NCI-H2171 treated with DMSO at 0.1 percent for 48 hours (cell line): Measurements from ENCODE around the gene SERPINA1.
"Not testable (repeated sequence)": the region's sequence is repeated elsewhere in the genome, so short reads cannot be mapped to it uniquely, and the experiment has no call there.

Source experiments
- DNase-seq: peaks from one replicate; lab custom pipeline; 2025; lab: John Stamatoyannopoulos, UW

Gene SERPINA1

DNA sequence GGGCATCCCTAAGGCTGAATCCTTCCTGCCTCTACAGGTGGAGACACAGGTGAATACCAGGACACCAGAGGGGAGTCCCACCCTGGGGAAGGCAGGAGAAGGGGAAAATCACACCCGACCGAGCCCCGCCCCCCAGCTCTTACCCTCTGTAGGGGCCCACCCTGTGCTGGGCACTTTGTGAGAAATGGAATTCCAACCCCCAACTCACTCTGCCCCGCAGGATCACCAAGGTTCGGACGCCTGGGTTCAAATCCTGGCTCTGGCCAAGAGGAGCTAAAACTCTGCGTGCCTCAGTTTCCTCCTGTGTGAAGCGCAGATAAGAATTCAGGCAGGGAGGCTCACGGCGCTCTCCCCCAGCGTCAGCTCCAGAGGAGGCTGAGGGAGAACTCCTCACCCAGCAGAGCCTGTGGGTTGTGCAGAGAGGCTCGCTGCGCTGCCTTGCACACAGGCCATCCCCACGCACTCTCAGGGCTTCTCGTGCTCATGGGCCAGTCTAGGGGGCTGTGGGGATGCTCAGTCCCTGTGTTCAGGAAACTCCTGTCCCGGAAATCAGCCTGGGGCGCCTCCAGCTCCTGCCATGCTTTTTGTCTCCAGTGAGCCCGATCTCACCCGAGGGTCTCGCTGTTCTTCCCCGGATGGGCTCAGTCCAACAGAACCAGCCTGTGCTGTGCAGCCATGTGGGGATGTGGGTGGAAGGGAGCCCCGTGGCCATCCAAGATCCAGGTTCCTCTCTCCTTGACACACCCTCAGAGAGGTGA lies 18.5 kb downstream of the SERPINA1 start:
- not testable (repeated sequence) for DNase-seq

DNA sequence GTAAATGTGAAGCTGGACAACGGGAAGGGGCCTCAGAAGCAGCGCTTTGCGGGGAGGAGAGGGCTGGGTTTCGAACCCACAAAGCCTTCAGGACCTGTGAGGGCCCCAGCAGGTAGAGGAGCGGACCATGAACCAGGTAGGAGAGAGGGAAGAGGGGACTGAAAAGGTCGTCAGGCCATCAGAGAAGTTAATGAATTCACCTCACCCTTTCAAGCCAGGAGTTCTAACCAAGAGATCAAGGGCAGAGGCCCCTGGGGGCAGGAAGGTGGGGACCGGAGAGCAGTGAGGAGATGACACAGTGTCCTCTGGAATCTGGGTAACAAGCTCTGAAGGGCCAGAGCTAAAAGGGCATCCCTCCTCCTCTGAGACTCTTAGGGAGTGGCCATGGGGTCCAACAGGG lies 19.4 kb downstream of the SERPINA1 start:
- no peak for DNase-seq

DNA sequence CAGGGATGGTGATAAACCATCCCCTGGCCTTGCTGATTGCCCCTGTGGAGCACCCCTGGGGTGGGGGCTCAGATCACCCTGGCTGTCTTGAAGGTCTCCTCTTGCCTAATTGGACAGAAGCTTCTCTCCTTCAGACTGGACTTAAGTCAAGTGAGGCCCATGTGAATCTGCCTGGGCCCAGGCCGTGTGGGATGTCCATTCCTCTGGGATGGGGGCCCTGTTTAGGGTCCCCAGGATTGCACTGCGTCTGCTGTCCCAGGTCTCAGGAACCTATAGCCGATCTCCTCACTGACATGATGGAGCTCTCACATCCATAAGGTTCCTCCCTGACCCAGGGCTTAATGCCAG lies 20.2 kb downstream of the SERPINA1 start:
- no peak for DNase-seq

DNA sequence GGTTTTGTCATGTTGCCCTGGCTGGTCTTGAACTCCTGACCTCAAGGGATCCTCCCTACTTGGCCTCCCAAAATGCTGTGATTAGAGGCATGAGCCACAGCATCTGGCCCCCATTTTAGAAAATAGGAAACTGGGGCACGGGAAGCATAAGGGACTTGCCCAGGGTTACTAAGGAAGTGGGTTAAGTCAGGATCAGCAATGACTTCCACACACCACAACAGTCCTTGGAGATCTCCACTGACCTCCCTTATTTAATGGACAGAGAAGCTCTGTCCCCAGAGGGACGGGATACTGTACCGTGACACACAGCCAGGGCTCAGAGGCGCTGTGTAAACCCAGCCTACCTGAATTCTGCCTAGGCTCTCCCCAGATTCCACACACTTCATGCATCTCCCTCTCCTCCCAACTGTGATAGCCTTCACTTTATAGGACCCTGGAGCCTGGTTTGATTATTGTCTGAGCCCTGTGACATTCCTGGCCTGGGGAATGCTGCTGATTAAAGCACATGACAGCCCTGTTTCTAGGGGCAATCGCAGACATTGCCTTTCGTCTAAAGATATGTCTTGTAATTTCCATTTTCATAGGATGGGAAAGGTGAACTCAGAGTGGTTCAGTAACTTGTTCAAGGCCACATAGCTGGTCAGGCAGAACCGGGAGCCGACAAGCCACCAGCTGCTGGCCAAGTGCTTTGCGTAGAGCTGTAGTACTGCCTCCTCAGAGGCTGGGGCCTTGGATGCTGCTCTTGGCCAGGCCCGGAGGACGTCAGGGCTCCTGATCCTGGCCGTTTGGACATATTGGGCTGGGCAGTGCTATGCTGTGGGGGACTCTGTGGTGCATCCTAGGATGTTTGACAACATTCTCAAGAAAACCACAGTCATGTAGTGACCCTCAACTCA lies 20.8 kb downstream of the SERPINA1 start:
- no peak for DNase-seq

DNA sequence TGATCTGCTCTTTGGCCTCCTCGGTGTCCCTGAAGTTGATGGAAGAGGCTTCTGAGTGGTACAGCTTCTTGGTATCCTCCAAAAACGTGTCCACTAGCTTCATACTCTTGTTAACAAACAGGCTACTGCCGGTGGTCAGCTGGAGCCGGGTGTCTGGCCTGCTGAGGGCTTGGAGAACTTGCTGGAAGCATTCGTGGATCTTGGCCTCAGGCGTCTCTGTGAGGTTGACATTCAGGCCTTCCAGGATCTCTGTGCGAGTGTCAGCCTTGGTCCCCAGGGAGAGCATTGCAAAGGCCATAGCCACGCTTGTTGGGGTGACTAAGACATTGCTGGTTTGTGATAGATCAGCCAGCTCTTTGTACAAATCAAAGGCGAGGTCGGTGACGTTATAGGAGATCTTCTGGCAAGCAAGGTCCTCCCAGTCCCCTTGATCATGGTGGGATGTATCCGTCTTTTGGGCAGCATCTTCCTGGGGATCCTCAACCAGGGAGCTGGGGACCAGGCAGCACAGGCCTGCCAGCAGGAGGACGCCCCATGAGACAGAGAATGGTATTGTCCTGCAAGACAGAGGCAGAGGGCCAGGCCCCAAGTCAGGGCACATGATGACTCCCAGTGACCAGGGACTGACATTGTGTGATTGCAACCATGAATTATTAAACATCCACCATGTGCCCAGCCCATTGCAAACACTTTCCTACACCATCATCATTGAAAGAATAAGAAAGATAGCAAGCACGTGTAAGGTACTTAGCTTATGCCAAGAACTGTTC lies 22.1 kb downstream of the SERPINA1 start, which contains the start of gene SERPINA2:
SERPINA2 (minus strand) TSS at position 553 of the 770 bp plus-strand sequence.
- DNase-seq, result no peak

DNA sequence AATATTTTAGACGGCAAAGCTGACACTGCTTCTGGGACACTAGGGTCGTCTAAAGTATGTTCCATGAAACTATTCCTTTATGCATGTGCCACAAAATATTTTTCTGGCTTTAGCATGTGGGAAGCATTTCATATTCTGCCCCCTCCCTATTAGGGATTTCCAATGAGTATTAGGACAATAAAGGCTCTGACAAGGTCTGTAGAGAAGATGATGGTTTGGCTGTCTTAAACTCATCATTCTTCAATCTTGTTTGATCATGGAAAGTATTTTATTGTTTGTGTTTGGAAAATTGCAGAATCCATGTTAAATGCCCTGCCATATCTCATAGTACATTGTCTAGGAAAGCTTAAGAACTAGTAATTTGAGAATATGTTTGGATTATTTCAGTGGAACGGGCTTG lies 22.8 kb downstream of the SERPINA1 start:
- DNase-seq, result no peak

DNA sequence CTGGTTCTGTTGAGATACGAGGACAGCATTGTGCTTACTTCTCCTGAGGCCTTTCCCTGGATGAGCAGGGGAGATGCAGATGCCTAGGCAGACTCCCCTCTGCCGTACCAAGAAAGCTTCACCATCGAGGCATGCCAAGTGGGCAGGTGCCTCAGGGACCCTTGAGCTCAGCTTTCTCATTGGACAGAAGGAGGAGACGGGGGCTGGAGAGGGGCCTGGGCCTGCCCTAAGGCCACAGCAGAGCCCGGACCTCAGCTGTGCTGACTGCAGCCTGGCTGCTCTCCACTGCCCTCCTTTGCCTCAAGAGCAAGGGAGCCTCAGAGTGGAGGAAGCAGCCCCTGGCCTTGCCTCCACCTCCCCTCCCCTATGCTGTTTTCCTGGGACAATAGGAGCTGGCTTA lies 23.4 kb downstream of the SERPINA1 start:
- no peak for DNase-seq

DNA sequence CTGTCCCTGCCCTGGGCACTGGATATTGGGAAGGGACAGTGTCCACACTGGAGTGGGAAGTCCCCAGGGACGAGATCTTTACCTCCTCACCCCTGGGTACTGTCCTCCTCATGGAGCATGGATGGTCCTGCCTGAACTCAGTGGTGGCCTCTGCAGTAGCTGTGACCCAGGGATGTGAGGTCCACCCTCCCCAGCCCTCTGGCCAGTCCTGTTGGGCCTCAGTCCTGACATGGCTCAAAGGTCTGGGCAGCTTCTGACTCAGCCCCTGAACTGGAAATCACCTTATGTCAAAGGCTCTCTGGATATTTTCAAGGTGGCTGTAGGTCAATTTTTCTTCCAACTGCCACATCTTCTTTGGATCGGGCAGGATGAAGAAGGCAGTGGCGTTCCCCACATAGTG lies 24.4 kb downstream of the SERPINA1 start:
- no peak for DNase-seq

DNA sequence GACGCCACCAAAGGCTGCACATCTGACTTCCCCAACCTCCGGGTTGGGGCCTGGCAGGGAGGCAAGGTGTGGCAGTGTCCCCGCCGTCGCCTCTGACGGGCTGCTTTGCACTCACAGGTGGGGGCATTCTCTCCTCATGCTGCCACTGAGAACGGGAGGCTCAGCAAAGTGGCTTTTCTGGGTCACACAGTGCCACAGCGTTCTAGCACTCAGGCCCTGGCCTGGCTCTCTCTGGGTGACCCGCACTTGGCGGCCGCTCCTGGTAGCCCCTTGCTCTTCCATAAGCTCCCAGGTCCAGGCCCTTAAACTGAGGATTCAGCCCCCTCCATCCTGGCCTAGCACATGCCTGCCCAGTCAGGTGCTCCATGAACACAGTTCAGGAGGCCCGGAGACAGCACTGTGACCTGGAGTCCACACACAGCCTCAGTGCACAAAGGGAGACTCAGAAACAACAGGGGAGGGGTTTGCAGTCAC lies 25.2 kb downstream of the SERPINA1 start:
- DNase-seq, result no peak

DNA sequence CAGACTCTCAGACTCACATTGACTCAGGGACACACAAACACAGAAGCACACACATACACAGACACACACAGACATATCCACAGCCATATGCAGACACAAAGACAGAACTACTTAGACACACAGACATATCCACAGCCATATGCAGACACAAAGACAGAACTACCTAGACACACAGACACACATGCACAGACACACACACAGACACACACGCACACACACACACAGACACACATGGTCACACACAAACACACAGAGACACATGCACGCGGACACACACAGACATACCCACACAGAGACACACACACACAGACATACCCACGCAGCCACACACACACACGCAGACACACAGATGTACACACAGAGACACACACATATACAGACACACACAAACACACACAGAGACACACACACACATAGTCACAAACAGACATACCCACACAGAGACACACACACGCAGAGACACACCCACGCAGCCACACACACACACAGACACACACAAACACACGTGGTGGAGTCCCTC lies 25.7 kb downstream of the SERPINA1 start:
- DNase-seq, result no peak

DNA sequence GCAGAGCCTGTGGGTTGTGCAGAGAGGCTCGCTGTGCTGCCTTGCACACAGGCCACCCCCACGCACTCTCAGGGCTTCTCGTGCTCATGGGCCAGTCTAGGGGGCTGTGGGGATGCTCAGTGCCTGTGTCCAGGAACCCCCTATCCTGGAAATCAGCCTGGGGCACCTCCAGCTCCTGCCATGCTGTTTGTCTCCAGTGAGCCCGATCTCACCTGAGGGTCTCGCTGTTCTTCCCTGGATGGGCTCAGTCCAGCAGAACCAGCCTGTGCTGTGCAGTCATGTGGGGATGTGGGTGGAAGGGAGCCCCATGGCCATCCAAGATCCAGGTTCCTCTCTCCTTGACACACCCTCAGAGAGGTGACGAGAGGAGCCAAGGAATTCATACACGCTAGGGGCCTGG lies 26.7 kb downstream of the SERPINA1 start:
- DNase-seq, result no peak

DNA sequence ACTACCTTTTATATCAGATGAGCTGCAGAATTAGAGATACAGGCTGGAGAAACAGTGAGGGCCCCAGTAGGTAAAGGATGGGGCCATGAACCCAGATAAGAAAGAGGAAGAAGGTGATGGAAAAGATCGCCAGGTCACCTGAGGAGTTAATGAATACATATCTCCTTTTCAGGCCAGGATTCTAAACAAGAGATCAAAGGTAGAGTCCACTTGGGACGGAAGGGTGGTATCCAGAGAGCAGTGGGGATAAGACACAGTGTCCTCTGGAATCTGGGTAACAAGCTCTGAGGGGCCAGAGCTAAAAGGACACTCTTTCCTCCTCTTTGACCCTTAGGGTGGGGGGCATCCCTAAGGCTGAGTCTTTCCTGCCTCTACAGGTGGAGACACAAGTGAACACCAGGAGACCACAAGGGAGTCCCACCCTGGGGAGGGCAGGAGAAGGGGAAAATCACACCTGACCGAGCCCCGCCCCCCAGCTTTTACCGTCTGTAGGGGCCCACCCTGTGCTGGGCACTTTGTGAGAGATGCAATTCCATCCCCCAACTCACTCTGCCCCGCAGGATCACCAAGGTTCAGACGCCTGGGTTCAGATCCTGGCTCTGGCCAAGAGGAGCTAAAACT lies 27.3 kb downstream of the SERPINA1 start:
- DNase-seq, result no peak

DNA sequence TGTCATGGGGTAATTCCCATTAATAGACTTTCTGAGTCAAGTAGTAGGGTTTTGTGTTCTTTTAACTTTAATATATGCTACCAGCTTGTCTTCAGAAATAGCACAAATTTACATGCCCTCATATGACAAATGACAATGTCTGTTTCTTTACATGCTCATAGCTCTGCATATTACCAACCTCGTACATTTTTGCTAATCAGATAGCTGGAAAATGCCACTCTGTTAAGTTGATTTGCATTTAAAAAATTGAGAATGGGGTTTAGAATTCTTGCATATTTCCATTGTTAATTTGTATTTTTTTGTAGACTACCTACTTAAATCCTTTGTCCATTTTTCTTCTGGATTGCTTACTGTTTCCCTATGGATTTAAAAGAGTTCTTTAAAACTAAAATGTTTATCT lies 31.2 kb downstream of the SERPINA1 start:
- DNase-seq, result no peak

DNA sequence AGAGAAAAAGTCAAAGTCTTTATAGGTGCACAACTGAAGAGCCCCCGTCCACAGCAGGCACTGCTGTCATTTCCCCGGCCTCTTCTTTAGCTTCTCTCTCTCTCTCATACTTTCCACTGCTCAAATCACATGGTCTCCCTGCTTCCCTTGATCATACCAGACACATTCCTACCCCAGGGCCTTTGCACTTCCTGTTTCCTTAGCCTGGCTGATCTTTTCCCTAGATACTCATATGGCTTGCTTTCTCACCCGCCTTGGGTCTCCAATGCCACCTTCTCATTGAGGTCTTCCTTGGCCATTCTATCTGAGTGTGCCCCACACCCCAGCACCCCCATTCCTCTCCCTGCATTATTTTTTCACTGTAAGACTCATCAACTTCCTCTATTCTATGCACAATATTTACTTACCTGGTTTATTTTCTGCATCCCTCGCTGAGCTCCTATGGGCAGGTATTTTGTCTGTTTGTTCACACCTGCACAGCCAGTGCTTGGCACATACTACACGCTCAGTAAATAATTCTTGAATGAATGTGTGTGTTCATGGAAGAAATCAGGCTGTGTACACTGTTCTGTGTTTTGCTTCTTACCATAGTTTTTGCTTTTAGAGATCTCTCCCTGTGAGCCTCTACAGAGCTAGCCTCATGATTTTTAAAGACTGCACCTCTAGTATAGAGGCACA lies 31.9 kb downstream of the SERPINA1 start:
- DNase-seq, result no peak

DNA sequence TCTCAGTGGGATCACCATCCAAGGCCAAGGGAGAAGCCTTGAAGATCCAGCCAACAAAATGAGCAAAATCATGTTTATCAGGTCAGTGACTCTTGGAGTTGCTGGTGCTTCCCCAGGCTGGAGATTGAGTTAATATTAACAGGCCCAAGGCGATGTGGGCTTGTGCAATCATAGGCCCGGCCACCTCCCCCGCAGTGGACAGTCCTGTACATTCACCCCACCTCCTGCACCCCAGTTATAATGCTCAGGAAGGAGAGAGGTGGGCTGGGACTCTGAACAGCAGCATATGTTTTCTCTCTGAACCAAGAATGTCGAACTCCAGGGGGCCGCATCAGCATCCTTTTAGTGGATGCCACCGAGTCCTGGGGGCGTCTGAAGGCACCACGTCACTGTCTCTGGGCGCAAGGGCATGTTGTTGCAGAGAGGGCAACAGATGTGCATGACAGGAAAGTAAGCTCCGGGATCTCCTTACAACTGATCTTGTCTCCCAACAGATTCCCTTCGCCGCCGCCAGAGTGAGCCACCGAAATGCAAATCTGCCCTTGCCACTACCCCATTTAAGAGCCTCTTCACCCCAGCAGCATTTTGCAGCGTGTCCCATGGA lies 33.1 kb downstream of the SERPINA1 start:
- DNase-seq, result peak; percentile 71

DNA sequence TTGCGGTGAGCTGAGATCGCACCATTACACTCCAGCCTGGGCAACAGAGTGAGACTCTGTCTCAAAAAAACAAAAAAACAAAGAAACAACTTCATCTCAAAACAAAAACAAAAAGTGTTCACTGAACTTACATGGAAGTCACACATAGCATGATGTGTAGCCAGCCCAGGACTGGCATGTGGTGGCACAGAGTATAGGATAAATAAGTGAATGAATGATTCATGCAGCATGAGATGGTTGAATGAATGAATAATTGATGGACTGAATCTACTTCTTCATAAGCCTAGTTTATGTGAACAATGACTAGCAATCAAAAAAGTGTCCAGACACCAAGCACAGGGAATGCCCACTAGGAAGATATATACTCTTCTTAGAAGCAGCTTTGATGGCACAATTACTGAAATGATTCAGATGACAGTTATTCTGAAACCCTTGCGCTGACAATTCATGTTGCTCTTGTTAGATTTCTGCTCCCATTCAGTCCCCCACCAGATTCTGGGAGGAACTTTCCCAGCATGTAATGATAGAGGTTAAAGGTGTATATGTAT lies 33.7 kb downstream of the SERPINA1 start:
- no peak for DNase-seq

DNA sequence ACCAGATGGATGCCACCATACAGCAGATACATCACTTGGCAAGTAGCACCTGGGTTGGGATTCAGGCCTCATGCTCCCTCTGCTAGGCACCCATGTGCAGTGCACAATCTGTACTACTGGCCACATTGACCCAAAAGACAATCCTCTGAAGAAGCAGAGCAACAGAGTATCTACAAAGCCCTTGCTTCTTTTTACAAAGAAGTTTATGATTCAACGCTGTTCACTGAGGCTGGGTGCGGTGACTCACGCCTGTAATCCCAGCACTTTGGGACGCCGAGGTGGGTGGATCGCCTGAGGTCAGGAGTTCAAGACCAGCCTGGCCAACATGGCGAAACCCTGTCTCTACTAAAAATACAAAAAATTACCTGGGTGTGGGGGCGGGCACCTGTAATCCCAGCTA lies 34.2 kb downstream of the SERPINA1 start:
- DNase-seq, result not testable (repeated sequence)

DNA sequence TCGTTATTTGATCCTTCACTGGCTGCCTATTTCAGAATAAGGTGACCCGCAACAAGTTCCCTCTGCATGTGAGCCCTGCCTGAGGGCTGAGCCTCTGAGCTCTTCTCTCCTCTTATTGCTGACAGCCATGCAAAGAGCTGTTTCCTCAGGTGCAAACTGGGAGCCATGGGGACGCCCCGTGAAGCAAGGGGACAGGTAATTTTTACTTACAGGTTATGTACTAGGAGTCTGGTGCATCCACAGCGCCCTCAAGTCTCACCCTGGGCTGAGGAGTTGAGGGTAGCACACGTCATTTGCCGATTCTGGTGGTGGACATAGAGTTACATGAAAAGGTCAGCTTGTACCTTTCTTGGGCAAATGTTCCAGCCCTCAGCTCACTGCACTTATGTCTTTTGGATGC lies 39.1 kb downstream of the SERPINA1 start:
- DNase-seq, result no peak

DNA sequence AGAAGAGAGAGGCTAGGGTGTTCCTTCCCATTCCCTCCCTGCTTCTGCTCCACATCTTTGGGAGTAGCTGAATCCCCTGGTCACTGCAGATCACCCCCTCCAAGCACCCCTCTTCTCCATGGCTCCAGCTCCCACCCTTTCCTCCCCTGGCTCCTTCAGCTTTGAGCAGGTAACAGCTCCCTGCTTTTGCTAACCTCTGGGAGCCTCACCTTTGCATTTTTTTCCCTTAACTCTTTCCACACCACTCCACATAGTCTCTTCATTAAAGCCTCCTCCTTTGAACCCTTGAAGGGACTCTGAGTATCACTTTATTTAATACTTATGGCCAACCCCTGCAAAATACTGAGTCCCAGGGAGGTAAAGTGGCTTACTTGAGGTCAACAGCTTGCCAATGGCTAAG lies 39.6 kb downstream of the SERPINA1 start:
- DNase-seq, result no peak

DNA sequence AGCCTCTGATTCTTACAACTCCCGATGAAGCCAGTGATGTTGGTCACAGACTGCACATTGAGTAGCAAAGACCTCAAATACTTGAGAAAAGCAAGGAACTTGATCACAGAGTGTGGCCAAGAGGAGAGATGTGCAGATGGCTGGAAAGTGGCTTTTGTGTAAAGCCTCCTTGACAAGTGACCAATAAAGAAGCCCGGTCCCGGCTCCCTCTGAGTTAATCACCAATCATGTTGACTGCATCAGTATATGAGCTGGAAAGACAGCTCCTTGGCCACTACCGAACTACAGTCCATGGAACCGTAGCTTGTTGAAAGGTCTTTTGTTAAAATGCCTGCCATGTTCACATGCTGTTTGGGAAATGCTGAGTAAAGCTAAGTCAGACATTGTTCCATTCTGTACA lies 41.6 kb downstream of the SERPINA1 start:
- DNase-seq, result no peak
